Endometrial microvascular endothelial cells (primary cell): ENCODE results near the gene IL11. TPM values are rescaled to one million over a fixed set of nuclear protein-coding genes. Genes with fewer than 3 reads are reported as not detected.
"Not testable (repeated sequence)": the region's sequence is repeated elsewhere in the genome, so short reads cannot be mapped to it uniquely, and the experiment has no call there.

Source experiments
- in situ Hi-C: cut with HindIII; loops from 2 replicates; pipeline ENCODE4 v1.10.0; 2017; ENCODE audit warnings: low sequenced_read_pairs, low pct_unique_long_range_greater_than_20kb; ENCODE audit errors: inconsistent ontology term
- total RNA-seq: library from RNA; depleted of rRNA; stranded (reverse); fragments of >200 nt; gene quantifications from one replicate; pipeline ENCODE4 v1.2.3, GENCODE V29; 2015; ENCODE audit errors: inconsistent ontology term

IL11 gene
- not detected for total RNA-seq

- in situ Hi-C loops = no loop called here
Observed at GRCh38 chr19:55370305-55370988, at the start of gene IL11. Gene IL11 (minus strand): TSS chr19:55370463. CDS start chr19:55370310, 153 bp downstream.

GRCh38 chr19:55419624-55420236 lies 49.5 kb upstream of the IL11 start:
- in situ Hi-C loops = no loop called here

GRCh38 chr19:55419103-55419502 lies 48.8 kb upstream of the IL11 start:
- in situ Hi-C loops = no loop called here

GRCh38 chr19:55418185-55418584 lies 47.9 kb upstream of the IL11 start:
- in situ Hi-C loops = no loop called here

- in situ Hi-C loops = no loop called here
Observed at GRCh38 chr19:55410168-55410567, 39.9 kb upstream of the IL11 start.

- in situ Hi-C loops = not testable (repeated sequence)
Observed at GRCh38 chr19:55409179-55409578, 38.9 kb upstream of the IL11 start.

GRCh38 chr19:55408533-55408872 lies 38.2 kb upstream of the IL11 start:
- in situ Hi-C loops = no loop called here

- in situ Hi-C loops = no loop called here
Observed at GRCh38 chr19:55407800-55408532, 37.7 kb upstream of the IL11 start.

- in situ Hi-C loops = not testable (repeated sequence)
Observed at GRCh38 chr19:55407550-55407799, 37.2 kb upstream of the IL11 start, which contains the start of gene UBE2S. Gene UBE2S (minus strand): TSS chr19:55407788. CDS start chr19:55407589, 199 bp downstream.

- in situ Hi-C loops = no loop called here
Observed at GRCh38 chr19:55406826-55407549, 36.7 kb upstream of the IL11 start.

GRCh38 chr19:55406091-55406825 lies 36.0 kb upstream of the IL11 start:
- in situ Hi-C loops = no loop called here

GRCh38 chr19:55405638-55406037 lies 35.4 kb upstream of the IL11 start:
- in situ Hi-C loops = no loop called here

GRCh38 chr19:55402509-55402908 lies 32.2 kb upstream of the IL11 start:
- in situ Hi-C loops = no loop called here

- in situ Hi-C loops = not testable (repeated sequence)
Observed at GRCh38 chr19:55401390-55401789, 31.1 kb upstream of the IL11 start.

GRCh38 chr19:55400281-55401087 lies 30.2 kb upstream of the IL11 start:
- in situ Hi-C loops = no loop called here

- in situ Hi-C loops = no loop called here
Observed at GRCh38 chr19:55398200-55398925, 28.1 kb upstream of the IL11 start.

- in situ Hi-C loops = no loop called here
Observed at GRCh38 chr19:55392820-55393761, 22.8 kb upstream of the IL11 start.
